Measurements from ENCODE around the gene CCDC106. TPM values are rescaled to one million over a fixed set of nuclear protein-coding genes. Genes with fewer than 3 reads are reported as not detected.

Gene CCDC106
- total and polyA plus RNA-seq, 2 experiments from 2014 or later: 12.0 to 15.2 TPM

GRCh38 chr19:55660404-55660803 is 12.4 kb downstream of the CCDC106 start:
- H3K9me2 ChIP-seq (ENCODE audit: insufficient read depth): no peaks in the 10 kb centered on the region
- no peak for DNase-seq
- no peaks in the 10 kb centered on the region for H3K9me3 ChIP-seq (ENCODE audit: low read depth)
- H3K4me2 ChIP-seq (ENCODE audit: unreplicated experiment): no peak overlapping the region
- 84 to 90% methylated on average over 5 to 12 of the region's 12 CpGs for WGBS, 2 experiments (ENCODE audit: low coverage in 1 of 2, low lambda C conversion rate in 2 of 2, missing lambda C conversion rate in 2 of 2)
- in situ Hi-C loops (cut with MboI): loop anchor here (25.0 kb wide), 1 partner anchor 1198 kb away; the partner anchor contains the start of genes CDC42EP5 and LENG9
- TF ChIP-seq EZH2phosphoT487 (IDR thresholded peaks at IDR 0.05; ENCODE audit: insufficient read depth, low read depth) (no peak), EZH2 (IDR thresholded peaks at IDR 0.05; ENCODE audit: insufficient read depth, poor library complexity, severe bottlenecking) (no peak)
- peaks cover 24% of the 10 kb centered on the region for H3K4me1 ChIP-seq (ENCODE audit: insufficient read depth)
- peaks cover 37% of the 10 kb centered on the region; the same call in 1 of the 2 replicates for H4K20me1 ChIP-seq (ENCODE audit: insufficient read depth)
- H3F3A ChIP-seq (ENCODE audit: insufficient read depth): peaks cover 8% of the 10 kb centered on the region
- H3K4me3 ChIP-seq: no peak overlapping the region
- no peaks in the 10 kb centered on the region for H3K27me3 ChIP-seq (replicated peaks; ENCODE audit: insufficient read depth)
- H2AFZ ChIP-seq: no peak overlapping the region
- peaks cover 24% of the 10 kb centered on the region; the same call in 1 of the 2 replicates for H3K36me3 ChIP-seq (ENCODE audit: low read depth)
- H3K27ac ChIP-seq: no peak overlapping the region
- no peak overlapping the region for H3K9ac ChIP-seq
- H3K79me2 ChIP-seq (ENCODE audit: insufficient read depth): peaks cover 97% of the 10 kb centered on the region

GRCh38 chr19:55660991-55661390 is 13.0 kb downstream of the CCDC106 start:
- Histone ChIP-seq H3K27me3 (replicated peaks; ENCODE audit: insufficient read depth) (no peaks in the 10 kb centered on the region), H3K9ac (no peak overlapping the region), H3K79me2 (ENCODE audit: insufficient read depth) (peaks cover 97% of the 10 kb centered on the region), H4K20me1 (ENCODE audit: insufficient read depth) (peaks cover 32% of the 10 kb centered on the region; the same call in 1 of the 2 replicates), H2AFZ (no peak overlapping the region), H3K4me3 (no peak overlapping the region), H3K9me3 (ENCODE audit: low read depth) (no peaks in the 10 kb centered on the region), H3K27ac (no peak overlapping the region), H3K4me1 (ENCODE audit: insufficient read depth) (peaks cover 24% of the 10 kb centered on the region), H3K9me2 (ENCODE audit: insufficient read depth) (no peaks in the 10 kb centered on the region), H3K4me2 (ENCODE audit: unreplicated experiment) (no peak overlapping the region), H3F3A (ENCODE audit: insufficient read depth) (peaks cover 8% of the 10 kb centered on the region), H3K36me3 (ENCODE audit: low read depth) (peaks cover 24% of the 10 kb centered on the region; the same call in 1 of the 2 replicates)
- in situ Hi-C loops (cut with MboI): loop anchor here (25.0 kb wide), 1 partner anchor 1199 kb away; the partner anchor contains the start of genes CDC42EP5 and LENG9
- no peak for DNase-seq
- TF ChIP-seq EZH2 (IDR thresholded peaks at IDR 0.05; ENCODE audit: insufficient read depth, poor library complexity, severe bottlenecking) (no peak), EZH2phosphoT487 (IDR thresholded peaks at IDR 0.05; ENCODE audit: insufficient read depth, low read depth) (no peak)
- WGBS, 2 experiments (ENCODE audit: low coverage in 1 of 2, low lambda C conversion rate in 2 of 2, missing lambda C conversion rate in 2 of 2): 74 to 84% methylated on average over 5 to 16 of the region's 16 CpGs

GRCh38 chr19:55661826-55662225 is 13.8 kb downstream of the CCDC106 start:
- no peak for TF ChIP-seq EZH2 (IDR thresholded peaks at IDR 0.05; ENCODE audit: insufficient read depth, poor library complexity, severe bottlenecking)
- TF ChIP-seq EZH2phosphoT487 (IDR thresholded peaks at IDR 0.05; ENCODE audit: insufficient read depth, low read depth): no peak
- no peaks in the 10 kb centered on the region for H3K9me2 ChIP-seq (ENCODE audit: insufficient read depth)
- H3K9ac ChIP-seq: no peak overlapping the region
- peaks cover 24% of the 10 kb centered on the region; the same call in 1 of the 2 replicates for H3K36me3 ChIP-seq (ENCODE audit: low read depth)
- H4K20me1 ChIP-seq (ENCODE audit: insufficient read depth): peaks cover 24% of the 10 kb centered on the region; the same call in 1 of the 2 replicates
- H3K27me3 ChIP-seq (replicated peaks; ENCODE audit: insufficient read depth): no peaks in the 10 kb centered on the region
- no peak overlapping the region for H3K4me2 ChIP-seq (ENCODE audit: unreplicated experiment)
- in situ Hi-C loops (cut with MboI): loop anchor here (25.0 kb wide), 1 partner anchor 1200 kb away; the partner anchor contains the start of genes CDC42EP5 and LENG9
- H3K9me3 ChIP-seq (ENCODE audit: low read depth): no peaks in the 10 kb centered on the region
- WGBS, 2 experiments (ENCODE audit: low coverage in 1 of 2, low lambda C conversion rate in 2 of 2, missing lambda C conversion rate in 2 of 2): 92 to 100% methylated on average over 5 to 7 of the region's 7 CpGs
- peaks cover 97% of the 10 kb centered on the region for H3K79me2 ChIP-seq (ENCODE audit: insufficient read depth)
- H3F3A ChIP-seq (ENCODE audit: insufficient read depth): peaks cover under 1% of the 10 kb centered on the region; the same call in 1 of the 2 replicates
- no peak overlapping the region for H2AFZ ChIP-seq
- H3K27ac ChIP-seq: no peak overlapping the region
- peaks cover 19% of the 10 kb centered on the region for H3K4me1 ChIP-seq (ENCODE audit: insufficient read depth)
- no peak for DNase-seq
- no peak overlapping the region for H3K4me3 ChIP-seq

- whole genome bisulfite sequencing, 2 experiments (ENCODE audit: low coverage in 1 of 2, low lambda C conversion rate in 2 of 2, missing lambda C conversion rate in 2 of 2): 86 to 88% methylated on average over 16 to 20 of the region's 20 CpGs
- no peaks in the 10 kb centered on the region for H3K27me3 ChIP-seq (replicated peaks; ENCODE audit: insufficient read depth)
- TF ChIP-seq EZH2 (IDR thresholded peaks at IDR 0.05; ENCODE audit: insufficient read depth, poor library complexity, severe bottlenecking): no peak
- TF ChIP-seq EZH2phosphoT487 (IDR thresholded peaks at IDR 0.05; ENCODE audit: insufficient read depth, low read depth): no peak
- peaks cover 97% of the 10 kb centered on the region for H3K79me2 ChIP-seq (ENCODE audit: insufficient read depth)
- H3K4me2 ChIP-seq (ENCODE audit: unreplicated experiment): no peak overlapping the region
- no peaks in the 10 kb centered on the region for H3K9me3 ChIP-seq (ENCODE audit: low read depth)
- H4K20me1 ChIP-seq (ENCODE audit: insufficient read depth): peaks cover 6% of the 10 kb centered on the region; the same call in 1 of the 2 replicates
- no peaks in the 10 kb centered on the region for H3F3A ChIP-seq (ENCODE audit: insufficient read depth)
- H3K4me3 ChIP-seq: no peak overlapping the region
- in situ Hi-C loops (cut with MboI): loop anchor here (25.0 kb wide), 1 partner anchor 1202 kb away; the partner anchor contains the start of genes CDC42EP5 and LENG9
- H3K9me2 ChIP-seq (ENCODE audit: insufficient read depth): no peaks in the 10 kb centered on the region
- no peak for DNase-seq
- no peak overlapping the region for H2AFZ ChIP-seq
- H3K36me3 ChIP-seq (ENCODE audit: low read depth): peaks cover 24% of the 10 kb centered on the region; the same call in 1 of the 2 replicates
- no peak overlapping the region for H3K27ac ChIP-seq
- H3K4me1 ChIP-seq (ENCODE audit: insufficient read depth): no peaks in the 10 kb centered on the region
- no peak overlapping the region for H3K9ac ChIP-seq
Observed at GRCh38 chr19:55663846-55664536, 16.0 kb downstream of the CCDC106 start.

All from GM23248 (cell line).